GM08714 (cell line): ENCODE results near the gene SLC13A3.

Experiments used
- H3K4me3 ChIP-seq: fragments of 200-500 bp; sonication (Bioruptor generic); 2 replicates; pipeline ENCODE4 v1.5.1; 2014; ENCODE audit warnings: mild to moderate bottlenecking, low read length, inconsistent platforms
- ZNF274 ChIP-seq: IDR thresholded peaks from 2 replicates; pipeline ENCODE4 v1.6.1; 2012; ENCODE audit warnings: mild to moderate bottlenecking, low read depth, low read length

Gene SLC13A3

GRCh38 chr20:46648903-46649649 is 2.2 kb downstream of the SLC13A3 start:
- no peak overlapping the region for H3K4me3 ChIP-seq
- TF ChIP-seq ZNF274, result no peak

GRCh38 chr20:46647469-46647868 is 3.8 kb downstream of the SLC13A3 start:
- no peak overlapping the region for H3K4me3 ChIP-seq
- TF ChIP-seq ZNF274, result no peak

- H3K4me3 ChIP-seq, result no peak overlapping the region
- no peak for TF ChIP-seq ZNF274
Observed at GRCh38 chr20:46646659-46647380, 4.4 kb downstream of the SLC13A3 start.

GRCh38 chr20:46646122-46646521 is 5.1 kb downstream of the SLC13A3 start:
- no peak overlapping the region for H3K4me3 ChIP-seq
- no peak for TF ChIP-seq ZNF274

- H3K4me3 ChIP-seq, result no peak overlapping the region
- TF ChIP-seq ZNF274, result no peak
Observed at GRCh38 chr20:46644733-46645132, 6.5 kb downstream of the SLC13A3 start.

- TF ChIP-seq ZNF274, result no peak
- no peak overlapping the region for H3K4me3 ChIP-seq
Observed at GRCh38 chr20:46644160-46644559, 7.1 kb downstream of the SLC13A3 start.

DNA sequence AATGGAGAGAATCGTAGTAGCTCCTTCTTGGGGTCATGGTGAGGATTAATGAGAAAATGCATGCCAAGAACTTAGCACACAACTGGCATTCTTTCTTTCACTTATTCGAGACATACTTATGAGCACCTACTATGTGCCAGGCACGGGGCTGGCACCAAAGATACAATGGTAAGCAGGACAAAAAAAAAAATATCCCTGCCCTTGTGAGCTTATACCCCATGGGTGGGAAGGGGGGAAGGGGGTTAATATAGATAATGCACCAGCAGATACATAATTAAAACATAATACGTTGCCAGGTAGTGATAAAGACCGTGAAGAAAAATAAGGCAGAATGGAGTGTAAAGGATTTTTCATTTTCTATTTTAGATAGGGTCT is 8.3 kb downstream of the SLC13A3 start:
- H3K4me3 ChIP-seq, result no peak overlapping the region
- TF ChIP-seq ZNF274, result no peak

GRCh38 chr20:46642265-46642968 is 8.8 kb downstream of the SLC13A3 start:
- H3K4me3 ChIP-seq, result no peak overlapping the region
- TF ChIP-seq ZNF274, result no peak

DNA sequence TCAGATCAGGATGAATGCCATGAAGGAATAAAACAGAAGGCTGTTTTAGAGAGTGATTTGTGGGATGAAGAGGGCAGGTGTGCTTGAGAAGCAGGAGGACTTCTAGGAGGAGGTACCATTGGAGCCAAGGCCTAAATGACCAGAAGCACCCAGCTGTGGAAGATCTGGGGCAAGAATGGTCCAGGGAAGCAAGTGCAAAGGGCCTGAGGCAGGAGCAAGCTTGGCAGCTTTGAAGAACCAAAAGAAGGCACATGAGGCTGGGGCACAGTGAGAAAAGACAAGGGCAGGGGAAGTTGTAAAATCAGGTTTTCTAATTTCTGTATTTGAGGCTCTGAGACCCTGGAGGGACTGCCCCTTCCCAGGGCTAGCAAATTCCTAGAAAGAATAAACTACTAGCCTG is 9.8 kb downstream of the SLC13A3 start:
- no peak overlapping the region for H3K4me3 ChIP-seq
- no peak for TF ChIP-seq ZNF274

- no peak for TF ChIP-seq ZNF274
- no peak overlapping the region for H3K4me3 ChIP-seq
Observed at GRCh38 chr20:46640536-46641311, 10.5 kb downstream of the SLC13A3 start.

GRCh38 chr20:46640044-46640443 is 11.2 kb downstream of the SLC13A3 start:
- no peak overlapping the region for H3K4me3 ChIP-seq
- no peak for TF ChIP-seq ZNF274

DNA sequence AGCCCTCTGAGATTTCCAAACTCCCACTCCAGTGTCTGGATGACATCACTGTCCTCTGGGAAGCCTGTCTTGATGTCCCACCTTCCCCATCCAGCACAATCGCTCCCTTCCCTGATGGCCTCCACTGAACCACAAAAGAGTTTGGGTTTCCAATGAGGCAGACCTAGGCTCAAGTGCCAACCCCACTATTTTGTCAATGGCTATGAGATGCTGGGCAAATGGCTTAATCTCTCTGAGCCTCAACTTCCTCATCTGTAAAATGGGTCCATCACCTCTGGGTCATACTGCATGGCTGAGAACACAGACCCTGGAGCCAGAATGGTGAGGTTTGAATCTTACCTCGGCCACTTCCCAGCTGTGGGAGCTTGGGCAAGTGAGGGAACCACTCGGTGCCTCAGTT is 11.7 kb downstream of the SLC13A3 start:
- TF ChIP-seq ZNF274, result no peak
- H3K4me3 ChIP-seq, result no peak overlapping the region

- no peak for TF ChIP-seq ZNF274
- H3K4me3 ChIP-seq, result no peak overlapping the region
Observed at GRCh38 chr20:46638898-46639274, 12.4 kb downstream of the SLC13A3 start.
